Stimulated activated CD8-positive, alpha-beta memory T cell treated with anti-CD3 and anti-CD28 coated beads, Interleukin-15, amount 100 ng/mL, for 24 hours (primary cell): ENCODE results near the gene ALLC.
"Not testable (repeated sequence)": the region's sequence is repeated elsewhere in the genome, so short reads cannot be mapped to it uniquely, and the experiment has no call there.

Experiments
- DNase-seq: peaks from one replicate; pipeline ENCODE4 v3.0.0-alpha.2; 2020; ENCODE audit warnings: low read depth

Gene ALLC

GRCh38 chr2:3657881-3658280, at the start of gene ALLC:
Gene ALLC, plus strand, starts transcription at chr2:3658200. Its CDS starts 12,958 bp downstream, at chr2:3671158.
- no peak for DNase-seq

GRCh38 chr2:3608373-3609278, 49.4 kb upstream of the ALLC start:
- DNase-seq: no peak

GRCh38 chr2:3609279-3609673, 48.7 kb upstream of the ALLC start:
- DNase-seq: not testable (repeated sequence)

- no peak for DNase-seq
Observed at GRCh38 chr2:3610415-3610814, 47.6 kb upstream of the ALLC start.

- DNase-seq: no peak
Observed at GRCh38 chr2:3610881-3611505, 47.0 kb upstream of the ALLC start.

GRCh38 chr2:3611589-3611988, 46.4 kb upstream of the ALLC start:
- no peak for DNase-seq

GRCh38 chr2:3612639-3613523, 45.1 kb upstream of the ALLC start:
- DNase-seq: no peak

- no peak for DNase-seq
Observed at GRCh38 chr2:3613524-3613905, 44.5 kb upstream of the ALLC start.

- DNase-seq: not testable (repeated sequence)
Observed at GRCh38 chr2:3614743-3615142, 43.3 kb upstream of the ALLC start.

- DNase-seq: not testable (repeated sequence)
Observed at GRCh38 chr2:3615541-3616200, 42.3 kb upstream of the ALLC start.

GRCh38 chr2:3616435-3617197, 41.4 kb upstream of the ALLC start:
- not testable (repeated sequence) for DNase-seq

GRCh38 chr2:3617198-3617890, 40.7 kb upstream of the ALLC start:
- DNase-seq: no peak

GRCh38 chr2:3618367-3618766, 39.6 kb upstream of the ALLC start:
- no peak for DNase-seq

- no peak for DNase-seq
Observed at GRCh38 chr2:3619033-3619432, 39.0 kb upstream of the ALLC start.

- not testable (repeated sequence) for DNase-seq
Observed at GRCh38 chr2:3619661-3620060, 38.3 kb upstream of the ALLC start.

GRCh38 chr2:3620834-3621233, 37.2 kb upstream of the ALLC start:
- DNase-seq: no peak

- DNase-seq: no peak
Observed at GRCh38 chr2:3622967-3623366, 35.0 kb upstream of the ALLC start.

GRCh38 chr2:3624059-3624794, 33.8 kb upstream of the ALLC start:
- no peak for DNase-seq

- DNase-seq: no peak
Observed at GRCh38 chr2:3625186-3625585, 32.8 kb upstream of the ALLC start.
